HT1080 (cell line): ENCODE data around the gene SERPINC1. TPM values are rescaled to one million over a fixed set of nuclear protein-coding genes. Genes with fewer than 3 reads are reported as not detected.
"Not testable (repeated sequence)": the region's sequence is repeated elsewhere in the genome, so short reads cannot be mapped to it uniquely, and the experiment has no call there.

ENCODE experiments used
- DNase-seq: peaks from one replicate; pipeline ENCODE4 v3.0.0-alpha.2; 2015; ENCODE audit warnings: low read depth
- small RNA-seq: library from RNA; depleted of rRNA; stranded (forward); fragments of <200 nt; gene quantifications from one replicate; pipeline ENCODE3, GENCODE V24; 2014
- total RNA-seq: library from RNA; depleted of rRNA; stranded (reverse); fragments of >200 nt; shearing (Covaris generic); gene quantifications from 2 replicates; pipeline ENCODE4 v1.2.3, GENCODE V29; 2014; rRNA removed

The SERPINC1 gene
- total RNA-seq, 1 experiment from 2014 or later, result not detected

DNA sequence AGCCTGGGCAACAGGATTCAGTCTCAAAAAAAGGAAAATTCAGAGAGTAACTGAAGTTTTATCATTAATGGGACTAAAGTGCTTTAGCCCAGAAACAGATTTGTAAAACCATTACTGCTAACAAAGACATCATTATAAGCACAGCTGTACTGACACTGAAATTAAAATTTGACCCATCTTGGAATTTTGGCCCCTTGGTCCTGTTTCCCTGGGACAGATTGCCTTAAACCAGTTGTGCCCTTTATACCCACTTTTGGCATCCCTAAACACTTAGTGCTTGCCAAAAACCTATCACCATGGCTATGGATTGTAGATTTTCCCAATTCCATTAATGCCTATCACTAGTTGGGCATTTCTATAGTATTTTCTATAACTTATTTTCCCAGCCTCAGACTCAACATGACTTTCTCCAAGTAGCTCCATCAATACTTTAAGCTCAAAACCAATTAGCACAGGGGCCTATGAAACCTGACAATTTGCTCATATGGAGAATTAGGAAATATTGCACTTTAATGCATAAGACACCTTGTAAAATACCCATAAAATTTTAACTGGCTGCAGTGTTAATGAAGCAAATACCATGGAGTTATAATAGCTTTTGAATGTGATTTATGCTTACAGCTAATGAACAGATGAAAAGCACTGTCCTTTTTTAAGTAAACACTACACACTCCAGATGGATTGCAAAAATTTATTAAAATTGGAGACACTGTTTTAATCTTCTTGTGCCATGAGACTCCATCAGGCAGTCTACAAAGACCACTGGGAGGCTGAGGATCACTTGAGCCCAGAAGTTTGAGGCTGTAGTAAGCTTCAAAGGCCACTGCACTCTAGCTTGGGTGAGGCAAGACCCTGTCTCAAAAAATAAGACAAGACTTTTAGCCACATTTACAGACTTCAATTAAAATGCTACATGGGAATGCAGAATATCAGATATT is 53.6 kb downstream of the SERPINC1 start:
- DNase-seq, result no peak

DNA sequence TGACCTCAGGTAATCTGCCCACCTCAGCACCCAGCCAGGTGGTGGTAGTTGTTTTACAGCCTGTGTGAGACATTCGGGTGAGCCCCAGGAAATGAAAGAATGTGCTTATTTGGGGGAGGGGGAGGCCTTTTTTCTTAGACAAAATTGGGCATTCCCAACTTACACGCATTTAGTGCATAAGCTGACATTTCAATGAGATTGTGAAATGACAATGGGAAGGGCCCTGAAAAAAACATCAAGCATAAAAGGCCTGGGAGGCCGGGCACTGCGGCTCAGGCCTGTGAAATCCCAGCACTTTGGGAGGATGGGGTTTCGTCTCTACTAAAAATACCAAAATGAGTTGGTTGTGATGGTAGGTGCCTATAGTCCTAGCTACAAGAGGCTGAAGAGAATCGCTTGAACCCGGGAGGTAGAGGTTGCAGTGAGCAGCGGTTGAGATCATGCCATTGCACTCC is 54.3 kb downstream of the SERPINC1 start:
- peak; percentile 72 for DNase-seq

DNA sequence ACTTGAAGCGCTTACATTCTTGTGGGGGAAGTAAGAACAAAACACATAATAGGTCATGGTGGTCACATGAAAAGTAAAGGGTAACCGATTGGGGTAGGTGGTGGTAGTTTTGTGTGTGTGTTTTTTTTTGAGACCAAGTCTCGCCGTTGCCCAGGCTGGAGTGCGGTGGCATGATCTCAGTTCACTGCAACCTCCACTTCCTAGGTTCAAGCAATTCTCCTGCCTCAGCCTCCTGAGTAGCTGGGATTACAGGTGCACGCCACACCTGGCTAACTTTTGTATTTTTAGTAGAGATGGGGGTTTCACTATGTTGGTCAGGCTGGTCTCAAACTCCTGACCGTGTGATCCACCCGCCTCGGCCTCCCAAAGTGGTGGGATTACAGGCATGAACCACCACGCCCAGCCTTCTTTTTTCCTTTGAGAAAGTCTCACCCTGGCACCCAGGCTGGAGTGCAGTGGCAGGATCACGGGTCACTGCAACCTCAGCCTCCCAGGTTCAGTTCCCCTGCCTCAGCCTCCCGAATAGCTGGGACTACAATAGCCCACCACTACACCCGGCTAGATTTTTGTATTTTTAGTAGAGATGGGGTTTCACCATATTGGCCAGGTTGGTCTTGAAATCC is 54.9 kb downstream of the SERPINC1 start:
- peak; percentile 77 for DNase-seq

DNA sequence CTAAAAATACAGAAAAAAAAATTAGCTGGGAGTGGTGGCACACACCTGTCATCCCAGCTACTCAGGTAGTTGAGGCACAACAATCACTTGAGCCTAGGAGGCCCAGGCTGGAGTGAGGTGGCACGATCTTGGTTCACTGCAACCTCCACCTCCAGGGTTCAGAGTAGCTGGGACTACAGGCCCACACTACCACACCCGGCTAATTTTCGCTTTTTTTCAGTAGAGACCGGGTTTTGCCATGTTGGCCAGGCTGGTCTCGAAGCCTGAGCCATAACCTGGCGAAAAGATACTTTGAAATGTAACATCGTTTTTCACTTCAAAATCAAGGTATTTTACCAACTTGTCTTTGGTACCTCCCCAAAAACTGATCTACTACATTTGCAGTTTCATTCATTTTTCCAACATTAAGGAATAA is 55.4 kb downstream of the SERPINC1 start:
- DNase-seq, result peak; percentile 64

DNA sequence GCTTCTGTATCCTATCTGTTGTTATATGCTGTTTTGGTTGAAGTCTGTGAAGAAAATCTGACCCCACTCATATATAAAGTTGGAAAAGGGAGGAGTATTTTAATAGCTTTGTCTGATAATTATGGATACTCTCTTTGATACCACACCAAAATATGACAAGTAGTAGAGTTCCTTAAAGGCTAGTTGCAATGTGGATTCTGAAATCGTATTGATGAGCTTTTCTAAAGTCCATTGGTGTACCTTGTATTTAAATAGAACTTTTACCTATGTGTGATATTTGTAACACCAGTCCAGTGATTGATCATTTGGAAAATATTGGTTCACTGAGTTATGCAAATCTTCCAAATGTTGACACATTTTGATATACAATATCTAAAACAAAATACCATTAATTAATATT is 57.1 kb downstream of the SERPINC1 start:
- DNase-seq, result no peak

DNA sequence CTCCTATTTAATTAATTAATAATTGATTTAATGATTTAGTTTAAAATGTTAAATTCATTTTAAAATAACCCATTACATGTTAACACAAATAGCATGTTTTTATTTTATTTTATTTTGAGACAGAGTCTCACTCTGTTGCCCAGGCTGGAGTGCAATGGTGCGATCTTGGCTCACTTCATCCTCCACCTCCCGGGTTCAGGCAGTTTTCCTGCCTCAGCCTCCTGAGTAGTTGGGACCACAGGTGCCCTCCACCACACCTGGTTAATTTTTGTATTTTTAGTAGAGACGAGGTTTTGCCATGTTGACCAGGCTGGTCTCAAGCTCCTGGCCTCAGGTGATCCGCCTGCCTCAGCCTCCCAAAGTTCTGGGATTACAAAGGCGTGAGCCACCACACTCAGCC is 57.6 kb downstream of the SERPINC1 start:
- DNase-seq, result not testable (repeated sequence)

DNA sequence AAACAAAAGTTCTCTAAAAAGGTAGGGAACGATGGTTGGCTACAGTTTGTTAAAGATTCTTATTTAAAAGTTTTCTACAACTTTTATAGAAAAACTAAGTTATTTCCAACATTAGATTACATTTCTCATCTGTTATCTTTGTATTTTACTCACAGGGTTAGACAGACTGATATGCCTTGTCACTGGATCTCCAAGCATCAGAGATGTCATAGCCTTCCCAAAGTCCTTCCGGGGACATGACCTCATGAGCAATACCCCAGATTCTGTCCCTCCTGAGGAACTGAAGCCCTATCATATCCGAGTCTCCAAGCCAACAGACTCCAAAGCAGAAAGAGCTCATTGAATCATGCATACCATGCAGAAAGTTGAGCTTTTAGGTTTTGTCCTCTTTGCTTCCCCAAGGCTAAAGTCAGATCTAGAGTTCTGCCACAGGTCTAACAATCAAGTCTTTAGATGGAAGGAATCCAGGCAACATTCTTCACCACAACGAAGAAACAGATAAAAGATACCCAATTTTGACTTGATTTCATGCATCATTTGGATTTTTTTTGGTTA is 59.7 kb downstream of the SERPINC1 start:
- no peak for DNase-seq

DNA sequence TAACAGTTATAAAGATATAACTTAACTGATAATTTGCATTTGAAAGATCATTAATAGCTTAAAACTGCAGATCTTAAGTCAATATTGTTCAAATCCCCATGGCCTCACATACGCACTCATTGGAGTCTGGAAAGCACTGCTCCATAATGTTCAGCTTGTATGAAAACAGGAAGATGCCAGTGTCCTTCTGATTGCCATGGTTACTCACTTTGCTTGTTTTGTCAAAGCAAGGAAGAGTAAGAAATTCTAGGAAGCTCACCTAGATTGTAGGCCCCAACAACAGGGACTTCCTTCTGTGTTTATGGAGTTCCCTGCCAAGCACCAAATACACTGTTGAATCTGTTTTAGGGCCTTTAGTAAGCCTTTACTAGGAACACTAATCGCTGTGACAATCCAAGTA is 60.2 kb downstream of the SERPINC1 start:
- DNase-seq, result no peak

DNA sequence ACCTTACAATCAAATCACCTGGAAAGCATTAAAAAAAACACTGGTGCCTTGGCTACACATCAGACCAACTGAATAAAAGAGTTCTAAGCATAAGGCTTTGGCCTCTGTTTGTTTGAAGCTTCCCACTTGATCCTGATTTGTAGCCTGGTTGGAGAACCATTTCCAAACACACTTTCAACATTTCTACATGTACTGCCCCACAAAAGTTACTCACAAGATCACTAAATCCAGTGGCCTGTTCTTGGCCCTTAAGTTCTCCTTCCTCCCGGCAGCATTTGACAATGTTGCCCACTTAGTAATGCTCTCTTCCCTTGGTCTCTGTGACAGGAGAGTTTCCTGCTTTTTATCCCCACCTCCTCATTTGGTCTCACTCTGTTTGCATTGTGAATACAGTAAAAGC is 61.1 kb downstream of the SERPINC1 start:
- no peak for DNase-seq

Small RNAs within 50 kb of the gene (small RNA-seq; reads per million reads assigned to genes)
- gene RNA5SP67, result 0.09 reads per million

Other genes with a start within 250 kb of the SERPINC1 start
- 0.05 TPM in 1 of 2 replicates, not detected in the other for gene ANKRD45, start 247.5 kb downstream of the SERPINC1 start, total RNA-seq
- gene KLHL20, start 202.3 kb downstream of the SERPINC1 start, total RNA-seq, result 12.4 and 12.6 TPM in 2 replicates
- gene DARS2, start 92.7 kb downstream of the SERPINC1 start, total RNA-seq, result 51.1 and 60.6 TPM in 2 replicates
- gene CENPL, start 92.4 kb downstream of the SERPINC1 start, total RNA-seq, result 24.8 and 28.0 TPM in 2 replicates
- 409 and 619 TPM in 2 replicates for gene GAS5, start 49.3 kb downstream of the SERPINC1 start, total RNA-seq
- gene ZBTB37, start 48.9 kb downstream of the SERPINC1 start, total RNA-seq, result 3.6 and 3.8 TPM in 2 replicates
- 21.1 and 22.4 TPM in 2 replicates for gene RC3H1, start 105.0 kb upstream of the SERPINC1 start, total RNA-seq
- 8.4 and 9.1 TPM in 2 replicates for gene RABGAP1L, start 242.2 kb upstream of the SERPINC1 start, total RNA-seq